Measurements from ENCODE around the gene NCR3LG1.

DNA sequence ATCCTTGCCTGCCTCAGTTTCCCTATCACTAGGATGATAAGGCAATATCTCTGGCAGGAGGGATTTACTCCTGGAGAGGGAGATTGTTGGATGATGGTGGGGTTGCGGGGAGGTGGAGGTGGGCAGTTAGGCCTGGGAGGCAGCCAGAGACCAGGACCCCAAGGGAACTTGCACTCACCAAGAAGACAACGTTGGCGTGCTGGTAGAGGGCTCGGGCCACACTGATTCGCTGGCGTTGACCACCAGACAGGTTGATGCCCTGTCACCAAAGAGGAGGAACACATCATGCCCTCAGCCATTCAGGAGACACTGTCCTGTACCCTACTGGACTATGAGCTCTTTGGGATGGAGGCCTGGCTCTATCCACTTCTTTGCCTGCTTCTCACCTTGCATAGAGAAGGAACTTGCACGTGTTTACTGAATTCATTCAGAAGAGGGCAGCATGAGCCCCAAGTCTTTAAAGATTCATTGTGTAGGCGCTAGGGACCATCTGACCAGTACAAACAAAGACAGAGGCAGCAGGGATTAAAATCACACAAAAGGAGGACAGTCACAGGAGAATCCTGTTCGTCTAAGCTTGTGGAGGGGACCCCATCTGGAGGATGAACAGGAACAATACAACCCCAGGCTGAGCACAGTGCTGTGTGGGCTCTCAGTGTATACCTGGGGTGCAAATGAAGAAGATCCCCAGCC, 61.0 kb downstream of the NCR3LG1 start:
- TF ChIP-seq TAF1 (IDR thresholded peaks at IDR 0.05; ENCODE audit: low read depth, low read length) (no peak), POLR2AphosphoS5 (IDR thresholded peaks at IDR 0.05; ENCODE audit: low read depth, low read length) (no peak), POLR2A (IDR thresholded peaks at IDR 0.05; ENCODE audit: low read depth, low read length) (no peak), SPI1 (IDR thresholded peaks at IDR 0.05; ENCODE audit: low read depth, low read length) (no peak), POU2F2 (IDR thresholded peaks at IDR 0.05; ENCODE audit: low read depth, low read length) (no peak)

All from GM12891 (cell line).